Erythroblast (primary cell): ENCODE data around the gene RHAG.
"Not testable (repeated sequence)": the region's sequence is repeated elsewhere in the genome, so short reads cannot be mapped to it uniquely, and the experiment has no call there.

Source experiments
- DNase-seq, 2 experiments: peaks; one replicate each; lab custom pipeline; 2025; lab: John Stamatoyannopoulos, UW
- GATA1 ChIP-seq: IDR thresholded peaks from 2 replicates; pipeline ENCODE4 v1.6.1; 2011; ENCODE audit warnings: low read depth, mild to moderate bottlenecking, control low read depth, low read length, moderate library complexity
- POLR2A ChIP-seq: IDR thresholded peaks from 2 replicates; pipeline ENCODE4 v1.6.1; 2011; ENCODE audit warnings: mild to moderate bottlenecking, low read length

RHAG gene

DNA sequence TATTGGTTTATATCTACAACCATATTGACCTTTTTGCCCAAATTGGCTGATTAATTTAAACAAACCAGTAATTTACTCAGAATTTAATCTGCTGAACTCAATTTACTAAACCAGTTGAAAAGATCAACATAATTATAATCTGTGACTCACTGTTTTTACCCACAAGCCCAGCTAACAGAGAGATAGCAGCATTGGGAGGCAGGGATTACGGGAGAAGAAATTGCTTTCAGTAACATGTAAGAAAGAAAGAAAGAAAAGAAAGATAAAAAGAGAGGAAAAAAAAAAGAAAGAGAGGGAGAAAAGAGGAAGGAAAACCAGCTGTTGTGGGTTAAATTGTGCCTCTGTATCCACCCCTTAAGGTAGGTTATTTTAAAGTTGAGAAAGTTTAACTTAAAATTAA is 13.3 kb upstream of the RHAG start:
- no peak for TF ChIP-seq POLR2A
- DNase-seq = peak in 1 of 2 experiments; percentile 39

DNA sequence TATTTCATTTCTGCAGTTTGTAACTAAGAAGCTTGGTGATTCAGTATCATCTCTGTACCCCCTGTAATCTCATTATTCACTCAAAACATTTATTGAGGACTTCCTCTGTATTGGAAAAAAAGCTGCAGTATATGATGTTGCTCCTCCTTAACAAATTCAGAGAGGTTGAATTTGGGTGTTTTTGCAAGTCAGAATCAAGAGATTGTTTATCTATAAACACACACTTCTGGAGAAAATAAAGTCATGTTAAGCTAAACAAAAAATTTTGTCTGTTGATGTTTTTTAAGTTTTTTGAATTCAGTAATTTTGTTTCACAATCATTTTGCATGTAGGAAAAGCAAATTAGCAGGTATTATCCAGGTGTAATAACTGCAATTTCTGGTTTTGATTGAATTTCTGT is 11.4 kb upstream of the RHAG start:
- no peak for TF ChIP-seq GATA1
- TF ChIP-seq POLR2A = no peak
- DNase-seq = peak; percentile 57 to 69

DNA sequence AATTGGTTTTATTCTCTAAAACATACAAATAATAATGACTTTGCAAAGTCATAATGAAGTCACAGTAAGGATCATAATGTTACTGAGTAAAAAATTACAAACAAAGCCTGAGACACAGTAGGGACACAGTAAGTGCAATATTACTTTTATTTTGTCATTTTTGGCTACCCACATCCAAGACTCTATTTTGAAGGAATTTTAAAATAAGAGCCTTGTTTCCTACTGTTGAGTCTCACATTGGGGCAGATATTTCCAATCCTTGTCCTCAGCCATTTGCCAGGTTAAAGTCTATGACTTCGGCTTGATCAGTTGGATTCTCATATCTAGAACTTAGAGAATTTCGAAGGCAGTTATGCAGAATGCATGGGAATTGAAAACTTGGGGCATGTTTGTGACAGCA is 10.8 kb upstream of the RHAG start:
- DNase-seq = peak in 1 of 2 experiments; percentile 43
- TF ChIP-seq GATA1 (no peak), POLR2A (peak; percentile 9)

DNA sequence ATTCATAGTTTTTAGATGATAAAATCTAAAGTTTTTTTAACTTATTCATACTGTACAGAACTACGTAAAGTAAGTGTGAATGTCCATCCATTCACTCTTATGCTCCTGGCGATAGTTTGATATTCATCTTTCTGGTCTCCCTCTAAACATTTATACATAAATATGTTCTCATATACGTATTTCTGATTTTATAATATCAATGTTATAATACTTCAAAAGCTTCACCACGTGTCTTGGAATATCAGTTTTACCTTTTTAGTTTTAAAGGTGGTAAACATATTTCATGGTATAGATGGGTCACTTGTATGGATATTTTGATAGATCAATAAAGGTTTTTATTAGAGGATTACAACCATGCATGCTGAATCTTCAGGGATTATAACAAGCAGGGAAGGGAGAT is 10.3 kb upstream of the RHAG start:
- TF ChIP-seq GATA1 (no peak), POLR2A (no peak)

DNA sequence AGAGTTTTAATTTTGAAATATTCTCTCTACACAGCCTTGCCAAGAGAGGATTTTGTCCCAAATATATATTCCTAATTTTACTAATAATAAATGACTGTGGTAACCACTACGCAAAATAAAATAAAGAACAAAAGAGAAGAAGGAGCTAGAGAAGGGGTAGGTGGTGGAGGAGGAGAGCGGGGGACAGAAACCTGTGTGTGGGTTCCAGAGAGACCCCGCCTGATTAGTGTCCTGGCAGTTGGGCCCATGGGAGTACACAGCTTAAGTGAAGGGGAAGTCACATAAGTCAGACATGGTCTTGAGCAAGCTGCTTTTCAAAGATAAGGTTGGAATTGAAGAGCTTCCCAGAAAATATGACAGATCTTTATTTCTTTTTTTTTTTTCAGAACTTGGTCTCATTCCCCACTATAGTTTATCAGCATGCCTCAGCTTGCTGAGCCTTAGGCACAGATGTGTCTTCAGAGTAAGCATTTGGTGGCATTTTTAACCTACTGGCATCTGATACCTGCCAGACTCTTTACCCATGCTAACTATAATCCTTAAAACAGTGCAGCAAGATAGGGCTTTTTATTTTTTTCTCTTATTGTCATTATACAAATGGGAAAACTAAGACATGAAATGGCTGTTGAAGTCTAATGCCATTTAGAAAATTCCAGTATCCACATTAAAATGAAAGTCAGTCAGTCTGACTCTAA is 9.6 kb upstream of the RHAG start:
- TF ChIP-seq GATA1 (peak; percentile 71), POLR2A (peak; percentile 76)
- DNase-seq = peak; percentile 93 to 98

More for the DNA sequence above, 10.3 kb upstream of the RHAG start:
- DNase-seq = peak; percentile 53 to 75

DNA sequence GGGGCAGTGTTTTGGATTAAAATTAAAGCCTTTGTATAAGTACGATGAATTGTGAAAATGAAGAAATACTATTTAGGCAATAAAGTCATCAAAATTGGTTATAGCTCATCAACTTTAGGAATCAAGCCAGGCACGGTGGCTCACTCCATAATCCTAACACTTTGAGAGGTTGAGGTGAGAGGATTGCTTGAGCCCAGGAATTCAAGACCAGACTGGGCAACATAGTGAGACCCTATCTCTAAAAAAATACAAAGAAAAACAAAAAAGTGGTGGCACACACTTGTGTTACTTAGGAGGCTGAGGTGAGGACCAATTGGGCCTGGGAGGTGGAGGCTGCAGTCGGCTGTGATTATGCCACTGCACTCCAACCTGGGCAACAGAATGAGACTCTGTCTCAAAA is 8.5 kb upstream of the RHAG start:
- TF ChIP-seq GATA1 = no peak
- no peak for TF ChIP-seq POLR2A
- no peak for DNase-seq

DNA sequence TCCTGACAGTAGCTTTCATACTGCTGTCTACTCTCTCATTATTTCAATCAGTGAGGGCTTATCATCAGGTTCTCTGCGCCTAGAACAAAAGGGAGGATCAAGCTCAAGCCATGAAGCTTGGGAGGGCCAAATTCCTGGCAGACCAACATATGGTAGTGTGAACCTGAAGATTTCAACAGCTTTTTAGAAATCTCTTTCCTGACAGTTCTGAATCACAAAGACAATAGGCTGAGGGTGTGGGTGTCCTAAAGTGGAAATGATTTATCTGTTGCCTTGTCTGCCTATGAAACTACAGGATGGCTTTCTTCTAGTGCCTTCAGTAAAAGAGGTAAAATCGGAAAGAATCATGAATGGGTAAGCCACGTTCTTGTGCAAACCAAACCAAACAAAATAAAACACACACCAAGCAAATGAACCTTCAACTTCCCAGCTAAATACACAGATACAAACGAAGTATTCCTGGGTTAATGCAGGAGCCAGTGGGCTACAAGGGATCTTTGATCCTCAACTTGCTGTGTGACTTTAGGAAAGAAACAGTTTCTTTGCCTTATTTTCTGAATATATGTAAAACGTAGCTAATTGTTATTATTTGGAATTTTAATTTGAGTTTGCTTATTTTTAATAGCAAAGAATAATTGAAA is 2.7 kb upstream of the RHAG start:
- TF ChIP-seq GATA1 = no peak
- TF ChIP-seq POLR2A = no peak
- DNase-seq = peak in 1 of 2 experiments; percentile 33

DNA sequence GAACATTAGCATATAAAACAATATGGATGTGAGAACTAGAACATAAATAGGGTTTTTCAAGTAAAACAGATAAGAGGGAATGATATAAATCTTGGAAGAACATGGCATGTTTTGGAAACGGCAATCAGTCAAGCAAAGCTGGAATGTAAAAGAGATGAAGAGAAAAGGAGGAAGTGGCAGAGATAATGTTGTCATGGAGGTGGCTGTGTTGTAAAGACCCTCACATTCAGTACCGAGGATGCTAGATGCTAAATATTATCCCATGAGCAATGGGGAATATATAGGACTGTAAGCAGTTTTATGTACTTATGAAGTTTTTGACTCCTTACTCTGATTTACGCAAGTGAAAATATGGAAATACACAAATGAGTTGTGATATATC is 702 bp upstream of the RHAG start:
- TF ChIP-seq GATA1 = no peak
- no peak for TF ChIP-seq POLR2A

DNA sequence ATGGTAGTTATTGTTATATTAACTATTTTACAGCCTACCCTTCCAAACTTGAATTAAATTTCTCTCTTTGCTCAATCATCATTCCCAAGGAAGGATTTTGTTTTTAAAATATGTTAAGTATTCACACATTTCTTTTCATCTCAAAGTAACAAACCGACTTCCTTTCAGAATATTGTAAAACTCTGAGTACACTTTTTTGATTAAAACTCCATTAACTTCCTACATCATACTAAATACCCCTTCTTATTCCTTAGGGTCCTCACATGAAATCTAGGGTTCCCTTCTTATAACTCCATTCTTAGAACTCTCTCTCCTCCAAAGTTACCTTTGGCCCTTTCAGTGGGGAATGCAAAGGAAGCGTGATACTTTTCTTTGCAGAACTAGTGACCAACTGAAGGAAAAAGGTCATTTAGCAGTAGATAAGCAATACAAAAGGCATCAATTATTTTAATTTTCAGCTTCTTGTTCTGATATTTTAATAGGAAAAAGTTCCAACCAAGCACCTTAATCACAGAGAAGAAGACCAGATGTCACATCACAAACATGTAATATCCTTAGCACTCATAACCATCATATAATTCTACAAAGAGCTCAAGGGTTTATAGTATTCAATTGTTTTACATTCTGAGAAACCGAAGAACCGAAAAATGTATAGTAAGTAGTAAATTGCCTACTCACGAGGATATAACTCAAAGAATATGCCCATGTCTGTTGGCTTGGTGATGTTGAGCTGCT is 494 bp downstream of the RHAG start:
- TF ChIP-seq POLR2A (peak; percentile 62), GATA1 (no peak)
- peak; percentile 62 to 83 for DNase-seq

More for the DNA sequence above, 702 bp upstream of the RHAG start:
- peak; percentile 51 to 72 for DNase-seq

DNA sequence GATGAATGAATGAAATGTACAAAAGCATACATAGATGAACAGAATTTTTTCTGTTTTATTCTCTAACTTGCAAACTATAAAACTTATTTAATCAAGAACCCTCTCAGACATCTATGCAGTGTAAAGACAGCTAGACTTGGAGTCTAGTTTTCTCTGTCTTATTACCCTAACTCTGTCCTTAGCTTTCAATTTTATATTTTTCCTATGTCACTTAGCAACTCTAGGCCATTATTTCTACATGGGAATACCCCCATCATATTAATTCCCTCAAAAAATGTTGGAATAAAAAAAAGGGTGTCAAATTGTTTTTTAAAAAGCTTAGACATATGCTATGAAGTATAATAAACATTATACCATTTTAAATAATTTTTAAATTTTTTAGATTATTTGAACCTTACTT is 1.2 kb downstream of the RHAG start:
- DNase-seq = peak; percentile 48 to 72
- no peak for TF ChIP-seq GATA1
- TF ChIP-seq POLR2A = no peak

DNA sequence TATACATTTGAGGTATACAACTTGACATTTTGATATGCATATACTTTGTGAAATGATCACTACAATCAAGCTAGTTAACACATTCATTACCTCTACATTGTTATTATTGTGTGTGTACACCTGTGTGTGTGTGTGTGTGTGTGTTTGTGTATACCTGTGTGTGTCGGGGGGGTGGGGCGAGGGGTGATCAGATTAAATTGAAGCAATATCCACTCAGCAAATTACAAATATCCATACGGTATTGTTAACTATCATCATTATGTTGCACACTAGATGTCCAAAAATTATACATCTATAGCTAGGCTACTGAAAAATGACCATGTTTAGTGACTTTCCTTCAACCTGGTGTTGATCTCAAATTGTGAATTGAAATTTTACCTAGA is 1.8 kb downstream of the RHAG start:
- peak; percentile 84 for DNase-seq
- TF ChIP-seq GATA1 = no peak
- no peak for TF ChIP-seq POLR2A

DNA sequence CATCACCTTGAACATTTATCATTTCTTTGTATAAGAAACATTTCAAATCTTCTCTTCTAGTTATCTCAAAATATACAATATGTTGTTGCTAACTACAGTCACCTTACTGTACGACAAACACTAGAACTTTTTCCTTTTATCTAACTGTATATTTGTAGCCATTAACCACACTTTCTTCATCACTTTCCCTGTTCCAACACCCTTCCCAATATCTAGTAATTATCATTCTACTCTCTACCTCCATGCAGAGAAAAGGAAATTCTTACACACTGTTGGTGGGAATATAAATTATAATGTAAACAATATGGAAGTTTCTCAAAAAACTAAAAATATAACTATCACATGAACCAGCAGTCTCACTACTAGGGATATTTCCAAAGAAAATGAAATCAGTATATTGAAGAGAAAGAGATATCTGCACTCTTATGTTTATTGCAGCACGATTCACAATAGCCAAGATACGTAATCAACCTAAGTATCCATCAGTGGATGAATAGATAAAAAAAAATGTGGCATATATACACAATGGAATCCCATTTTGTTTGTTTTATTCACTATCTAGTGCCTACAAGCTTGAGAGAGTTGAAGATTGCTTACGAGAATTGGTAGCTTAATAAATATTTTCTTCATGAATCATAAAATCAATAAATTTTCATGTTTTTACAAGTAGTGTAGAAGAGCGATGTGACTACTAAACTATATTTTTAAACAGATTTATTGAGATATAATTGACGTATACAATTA is 2.4 kb downstream of the RHAG start:
- DNase-seq = peak; percentile 58 to 72
- TF ChIP-seq GATA1 (no peak), POLR2A (no peak)

DNA sequence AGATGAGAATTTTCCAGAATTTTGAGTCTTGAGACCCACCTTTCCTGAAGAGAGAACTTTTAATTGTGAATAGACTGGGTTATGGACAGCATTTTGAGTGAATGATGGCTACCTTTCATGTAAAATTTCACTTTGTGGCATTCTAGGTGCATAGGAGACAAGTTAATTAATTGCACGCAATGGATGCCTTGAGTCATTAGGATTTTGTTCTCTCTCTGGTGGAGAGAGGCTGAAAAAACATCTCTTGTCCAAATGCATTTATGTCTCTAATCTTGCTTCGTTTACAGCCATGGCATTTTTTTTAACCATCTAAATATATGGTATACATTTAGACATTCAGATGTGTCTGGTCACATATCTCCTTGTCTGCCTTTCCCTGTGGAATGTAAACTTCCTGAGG is 3.1 kb downstream of the RHAG start:
- peak; percentile 54 to 73 for DNase-seq
- TF ChIP-seq GATA1 (no peak), POLR2A (peak; percentile 38)

DNA sequence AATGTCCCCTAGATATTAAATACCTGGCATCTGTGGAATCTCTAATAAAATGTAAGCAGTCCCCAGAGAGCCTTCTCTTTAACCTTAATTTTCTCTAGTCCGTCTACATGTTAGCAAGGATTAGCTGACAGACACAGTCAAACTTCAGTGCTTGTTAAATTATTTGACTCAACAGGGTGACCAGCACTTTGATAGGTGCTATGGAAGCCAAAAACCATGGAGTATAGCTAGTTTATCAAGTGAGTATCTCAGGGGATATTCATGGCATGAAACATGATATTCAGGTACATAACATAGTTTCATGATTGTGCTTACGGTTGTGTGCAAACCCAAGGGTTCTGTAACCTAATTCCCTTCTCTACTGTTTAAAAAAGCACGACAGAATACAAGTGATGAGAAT is 3.9 kb downstream of the RHAG start:
- DNase-seq = peak; percentile 49 to 63
- TF ChIP-seq POLR2A = no peak
- TF ChIP-seq GATA1 = no peak

DNA sequence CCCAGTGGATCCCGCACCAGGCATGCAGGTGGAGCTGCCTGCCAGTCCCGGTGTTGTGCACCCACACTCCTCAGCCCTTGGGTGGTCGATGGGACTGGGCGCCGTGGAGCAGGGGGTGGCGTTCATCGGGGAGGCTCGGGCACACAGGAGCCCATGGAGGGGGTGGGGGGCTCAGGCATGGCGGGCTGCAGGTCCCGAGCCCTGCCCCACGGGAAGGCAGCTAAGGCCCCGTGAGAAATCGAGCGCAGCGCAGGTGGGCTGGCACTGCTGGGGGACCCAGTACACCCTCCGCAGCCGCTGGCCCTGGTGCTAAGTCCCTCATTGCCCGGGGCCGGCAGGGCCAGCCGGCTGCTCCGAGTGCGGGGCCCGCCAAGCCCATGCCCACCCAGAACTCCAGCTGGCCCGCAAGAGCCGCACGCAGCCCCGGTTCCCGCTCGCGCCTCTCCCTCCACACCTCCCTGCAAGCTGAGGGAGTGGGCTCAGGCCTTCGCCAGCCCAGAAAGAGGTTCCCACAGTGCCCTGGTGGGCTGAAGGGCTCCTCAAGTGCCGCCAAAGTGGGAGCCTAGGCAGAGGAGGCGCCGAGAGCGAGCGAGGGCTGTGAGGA is 7.1 kb downstream of the RHAG start:
- not testable (repeated sequence) for DNase-seq
